Mucosa of descending colon (tissue), 3 donors: ENCODE results near the gene ZBTB7C. TPM values are rescaled to one million over a fixed set of nuclear protein-coding genes. Genes with fewer than 3 reads are reported as not detected.

ENCODE experiments used
- ATAC-seq: fragments of 200-7000 bp; cut with Tn5 transposase; one replicate; pipeline ENCODE4 v1.9.1; 2020; ENCODE audit warnings: mild to moderate bottlenecking, moderate library complexity
- DNase-seq, 3 donors: peaks; one replicate each; pipeline ENCODE4 v3.0.0-alpha.2; 2020
- H3K36me3 ChIP-seq: fragments of 200-600 bp; one replicate; pipeline ENCODE4 v1.8.0; 2021; ENCODE audit warnings: low read depth, mild to moderate bottlenecking
- H3K4me1 ChIP-seq: fragments of 200-600 bp; one replicate; pipeline ENCODE4 v1.8.0; 2021; ENCODE audit warnings: low read depth, mild to moderate bottlenecking
- H3K4me3 ChIP-seq: fragments of 200-600 bp; one replicate; pipeline ENCODE4 v1.8.0; 2021; ENCODE audit warnings: mild to moderate bottlenecking
- H3K9me3 ChIP-seq: fragments of 200-600 bp; one replicate; pipeline ENCODE4 v1.8.0; 2021; ENCODE audit warnings: mild to moderate bottlenecking
- intact Hi-C, 2 donors: fragments of 100-400 bp; cut with DNase I in 1 of 2; cut with micrococcal nuclease in 1 of 2; formaldehyde crosslinking; loops; one replicate each; pipeline versions ENCODE4 v1.11.0 to v1.11.1; 2022; cut with DNase I, micrococcal nuclease
- total RNA-seq, 3 donors: library from RNA; stranded (reverse); fragmentation: NEBNext Ultra II Directional in 2 of 3; extraction: Animal tissue kit (Norgen Biotek cat#: 25700) in 2 of 3; gene quantifications; one replicate each; pipeline versions ENCODE4 v1.2.1 to v1.2.4, GENCODE V29; 2021 to 2023
- TF ChIP-seq, protein P1 (sequence below): fragments of 200-600 bp; IDR thresholded peaks from one replicate; pipeline ENCODE4 v1.8.0; 2022; ENCODE audit warnings: antibody characterized with exemption, mild to moderate bottlenecking
- donor health status: DM: no; HTN: no; CAD: no; lungs with moderate emphysema.
- donor health status: DM: no; HTN: no; CAD: no.
- donor health status: DM: no; HTN: yes; CAD: no.

Gene ZBTB7C
- total RNA-seq, 3 donors from 2014 or later = 20.8 to 56.6 (median 38.2) TPM

DNA sequence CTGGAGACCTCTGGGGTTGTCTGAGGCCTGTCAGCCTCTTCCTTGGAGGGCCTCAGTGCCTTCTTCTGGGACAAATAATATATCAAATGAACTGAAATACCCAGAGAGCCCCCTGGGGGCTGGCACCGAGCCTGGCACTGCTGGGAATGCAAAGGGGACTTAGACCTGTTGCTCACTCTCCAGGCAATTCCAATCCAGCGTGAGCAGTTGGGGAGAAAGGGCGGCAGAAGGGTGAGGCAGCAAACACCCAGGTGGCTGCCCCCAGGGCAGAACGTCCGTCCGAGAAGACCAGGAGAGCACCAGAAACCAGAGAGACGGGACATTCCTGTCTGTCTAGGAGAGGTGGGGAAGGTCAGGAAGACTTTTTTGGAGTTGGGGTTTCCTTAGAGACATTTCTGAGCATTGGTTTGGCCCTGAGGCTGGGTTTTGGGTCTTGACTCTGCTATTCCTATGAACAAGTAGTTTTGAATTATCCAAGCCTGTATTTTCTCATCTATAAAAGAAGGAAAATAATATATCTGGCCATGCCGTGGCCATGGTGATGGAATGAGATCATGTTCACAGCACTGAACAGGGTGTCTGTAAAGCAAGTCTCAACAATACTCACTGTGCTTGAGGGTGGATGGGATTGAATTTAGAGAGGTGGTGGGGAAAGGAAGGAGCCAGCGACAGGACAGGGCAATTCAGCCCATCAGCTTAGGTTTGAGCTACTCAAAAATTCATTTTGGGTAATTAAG is 44.3 kb upstream of the ZBTB7C start:
- TF ChIP-seq, protein P1, sequence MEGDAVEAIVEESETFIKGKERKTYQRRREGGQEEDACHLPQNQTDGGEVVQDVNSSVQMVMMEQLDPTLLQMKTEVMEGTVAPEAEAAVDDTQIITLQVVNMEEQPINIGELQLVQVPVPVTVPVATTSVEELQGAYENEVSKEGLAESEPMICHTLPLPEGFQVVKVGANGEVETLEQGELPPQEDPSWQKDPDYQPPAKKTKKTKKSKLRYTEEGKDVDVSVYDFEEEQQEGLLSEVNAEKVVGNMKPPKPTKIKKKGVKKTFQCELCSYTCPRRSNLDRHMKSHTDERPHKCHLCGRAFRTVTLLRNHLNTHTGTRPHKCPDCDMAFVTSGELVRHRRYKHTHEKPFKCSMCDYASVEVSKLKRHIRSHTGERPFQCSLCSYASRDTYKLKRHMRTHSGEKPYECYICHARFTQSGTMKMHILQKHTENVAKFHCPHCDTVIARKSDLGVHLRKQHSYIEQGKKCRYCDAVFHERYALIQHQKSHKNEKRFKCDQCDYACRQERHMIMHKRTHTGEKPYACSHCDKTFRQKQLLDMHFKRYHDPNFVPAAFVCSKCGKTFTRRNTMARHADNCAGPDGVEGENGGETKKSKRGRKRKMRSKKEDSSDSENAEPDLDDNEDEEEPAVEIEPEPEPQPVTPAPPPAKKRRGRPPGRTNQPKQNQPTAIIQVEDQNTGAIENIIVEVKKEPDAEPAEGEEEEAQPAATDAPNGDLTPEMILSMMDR = no peak
- ATAC-seq = no peak
- Histone ChIP-seq H3K4me1 (peaks cover 4% of the 10 kb centered on the region), H3K9me3 (no peaks in the 10 kb centered on the region), H3K4me3 (no peak overlapping the region), H3K36me3 (no peaks in the 10 kb centered on the region)
- intact Hi-C loops = no loop called here
- DNase-seq = no peak

DNA sequence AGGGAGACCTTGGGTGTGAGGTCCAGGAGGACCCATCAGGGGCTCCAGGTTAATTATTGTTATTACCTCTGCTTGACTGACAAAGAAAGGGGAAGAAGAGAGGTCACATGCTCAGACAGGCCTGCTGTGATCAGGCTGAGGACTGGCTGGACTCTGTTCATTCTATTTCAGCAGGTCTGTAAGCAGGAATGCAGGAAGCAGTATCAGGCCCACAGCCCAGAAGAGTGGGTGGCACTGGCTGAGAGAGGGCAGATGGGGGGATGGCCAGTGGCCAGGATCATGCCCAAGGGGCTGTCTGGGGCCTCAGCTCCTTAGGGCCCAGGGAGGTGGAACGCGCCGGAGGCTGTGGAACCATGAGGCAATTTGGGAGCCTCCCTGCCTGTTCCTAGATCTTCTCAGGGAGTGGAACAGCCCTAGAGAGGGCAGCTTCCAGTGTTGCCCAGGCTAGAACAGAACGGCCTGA is 43.7 kb upstream of the ZBTB7C start:
- TF ChIP-seq, protein P1 = no peak
- ATAC-seq (no peak), DNase-seq (no peak)
- Histone ChIP-seq H3K4me3 (no peak overlapping the region), H3K36me3 (no peaks in the 10 kb centered on the region), H3K9me3 (no peaks in the 10 kb centered on the region), H3K4me1 (peaks cover 4% of the 10 kb centered on the region)
- intact Hi-C loops = no loop called here

DNA sequence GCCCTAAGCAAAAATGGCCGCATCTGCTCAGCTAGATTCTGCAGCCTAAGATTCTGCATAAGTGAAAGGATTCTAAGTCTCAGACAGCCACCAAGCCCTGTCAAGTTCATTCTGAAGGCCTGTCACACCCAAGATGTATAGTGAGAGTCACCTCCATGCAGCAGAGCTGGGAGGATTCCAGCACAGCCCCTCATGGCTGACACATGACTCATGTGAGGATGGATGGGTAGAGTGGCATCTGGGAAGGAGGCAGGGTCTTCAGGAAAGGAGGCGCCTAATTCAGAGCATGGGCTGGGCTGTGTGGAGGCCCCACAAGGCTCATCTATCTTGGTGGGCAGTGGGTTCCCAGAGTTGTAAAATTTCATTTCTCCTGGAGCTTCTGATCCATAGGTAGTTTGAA is 41.5 kb upstream of the ZBTB7C start:
- ATAC-seq = no peak
- DNase-seq = no peak
- H3K4me3 ChIP-seq = no peak overlapping the region
- H3K9me3 ChIP-seq = no peaks in the 10 kb centered on the region
- TF ChIP-seq, protein P1 = no peak
- intact Hi-C loops = no loop called here
- H3K36me3 ChIP-seq = no peaks in the 10 kb centered on the region
- H3K4me1 ChIP-seq = no peaks in the 10 kb centered on the region

DNA sequence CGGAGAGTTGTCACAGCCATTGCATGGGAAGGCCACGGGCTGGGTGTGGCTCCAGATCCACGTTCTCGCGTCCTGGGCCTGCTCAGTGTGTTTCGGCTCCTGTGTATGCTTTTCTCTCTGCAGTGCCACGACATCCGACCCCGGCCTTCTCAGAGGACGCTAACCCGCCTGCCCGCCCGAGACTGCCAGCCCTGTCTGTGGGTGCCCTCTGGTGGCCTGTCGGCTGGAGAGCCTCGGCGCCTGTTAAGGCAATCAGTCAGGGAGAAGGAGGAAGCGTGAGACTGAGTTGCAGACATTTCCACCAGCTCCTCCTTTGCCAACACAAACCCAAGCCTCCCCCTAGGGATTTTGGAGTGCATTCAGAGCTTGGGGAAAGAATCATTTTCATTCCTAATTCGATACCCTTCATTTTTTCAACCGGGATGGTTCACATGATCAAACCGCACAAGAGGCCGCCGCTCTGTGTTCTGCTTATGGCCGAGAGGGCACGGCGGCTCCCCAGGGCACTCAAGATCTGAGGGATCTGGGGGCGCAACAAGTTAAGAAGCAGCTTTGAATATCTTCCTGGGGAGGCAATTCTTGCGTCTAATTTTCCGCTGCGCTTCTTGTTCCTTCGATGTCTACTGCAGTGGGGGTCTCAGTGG is 37.5 kb upstream of the ZBTB7C start:
- DNase-seq (peak; percentile 83 to 91 (median 89)), ATAC-seq (peak; percentile 92)
- Histone ChIP-seq H3K36me3 (no peaks in the 10 kb centered on the region), H3K4me1 (no peaks in the 10 kb centered on the region), H3K9me3 (no peaks in the 10 kb centered on the region), H3K4me3 (no peak overlapping the region)
- TF ChIP-seq, protein P1 = peak; percentile 84
- intact Hi-C loops = loop anchor here (5.0 to 10.0 kb wide), 3 partner anchors 212 to 422 kb away; no protein-coding TSS in a partner anchor

DNA sequence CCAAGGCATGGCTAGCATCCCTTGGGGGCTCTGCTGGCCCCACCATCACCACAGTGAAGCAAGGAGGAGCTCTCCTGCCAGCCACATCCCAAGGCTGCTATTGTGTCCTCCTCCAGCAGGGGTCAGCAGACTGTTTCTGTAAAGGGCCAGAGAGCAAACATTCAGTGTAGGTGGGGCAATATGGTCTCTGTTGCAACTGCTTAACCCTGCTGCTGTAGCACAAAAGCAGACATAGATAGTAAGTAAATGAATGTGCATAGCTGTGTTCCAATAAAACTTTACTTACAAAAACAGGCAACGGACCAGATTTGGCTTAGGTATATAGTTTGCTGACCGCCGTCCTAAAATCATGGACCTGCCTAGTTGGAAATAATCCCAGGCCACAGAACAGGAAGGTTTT is 36.4 kb upstream of the ZBTB7C start:
- Histone ChIP-seq H3K4me3 (no peak overlapping the region), H3K36me3 (no peaks in the 10 kb centered on the region), H3K9me3 (no peaks in the 10 kb centered on the region), H3K4me1 (no peaks in the 10 kb centered on the region)
- TF ChIP-seq, protein P1 = peak; percentile 89
- intact Hi-C loops = loop anchor here (5.0 to 10.0 kb wide), 3 partner anchors 211 to 421 kb away; no protein-coding TSS in a partner anchor
- DNase-seq (peak in 2 of 3 donors; percentile 84 to 90), ATAC-seq (peak; percentile 94)
